Trophoblast cell (in vitro differentiated cells and primary cell): ENCODE data around the gene PPP1R10.

Experiments used
- DNase-seq, 2 donors: peaks; one replicate each; pipeline ENCODE4 v3.0.0-alpha.2; 2016
- H2AFZ ChIP-seq: 2 replicates; pipeline ENCODE4 v1.6.1; 2013; ENCODE audit warnings: low read length, moderate library complexity, mild to moderate bottlenecking; ENCODE audit not compliant: insufficient read depth, poor library complexity
- H2AK5ac ChIP-seq: 2 replicates; pipeline ENCODE4 v1.6.1; 2013; ENCODE audit warnings: mild to moderate bottlenecking, low read length
- H2BK120ac ChIP-seq: 2 replicates; pipeline ENCODE4 v1.6.1; 2013; ENCODE audit warnings: low read length, mild to moderate bottlenecking, moderate library complexity; ENCODE audit not compliant: insufficient read depth, poor library complexity
- H2BK12ac ChIP-seq: 2 replicates; pipeline ENCODE4 v1.6.1; 2013; ENCODE audit warnings: mild to moderate bottlenecking, low read length, moderate library complexity
- H2BK5ac ChIP-seq: 2 replicates; pipeline ENCODE4 v1.6.1; 2013; ENCODE audit warnings: low read length, low read depth, moderate library complexity, mild to moderate bottlenecking; ENCODE audit not compliant: poor library complexity
- H3K14ac ChIP-seq: 2 replicates; pipeline ENCODE4 v1.6.1; 2013; ENCODE audit warnings: mild to moderate bottlenecking, low read length
- H3K18ac ChIP-seq: 2 replicates; pipeline ENCODE4 v1.6.1; 2013; ENCODE audit warnings: mild to moderate bottlenecking, low read length
- H3K23ac ChIP-seq: 2 replicates; pipeline ENCODE4 v1.6.1; 2013; ENCODE audit warnings: low read length
- H3K27ac ChIP-seq: 2 replicates; pipeline ENCODE4 v1.5.1; 2013; ENCODE audit warnings: low read depth, mild to moderate bottlenecking, inconsistent platforms, low read length, moderate library complexity
- H3K27me3 ChIP-seq: 2 replicates; pipeline ENCODE4 v1.6.1; 2013; ENCODE audit warnings: inconsistent platforms, mild to moderate bottlenecking, low read length, moderate library complexity; ENCODE audit not compliant: insufficient read depth
- H3K36me3 ChIP-seq, 2 experiments: 1 replicate in 1 of 2; 2 replicates in 1 of 2; pipeline ENCODE4 v1.6.1; 2013; ENCODE audit warnings: low read length in 2 of 2, mild to moderate bottlenecking in 2 of 2, moderate library complexity in 1 of 2; ENCODE audit not compliant: insufficient read depth in 2 of 2, control insufficient read depth in 1 of 2
- H3K4ac ChIP-seq: 2 replicates; pipeline ENCODE4 v1.6.1; 2013; ENCODE audit warnings: low read depth, mild to moderate bottlenecking, low read length, moderate library complexity
- H3K4me1 ChIP-seq, 2 experiments: 1 replicate in 1 of 2; 2 replicates in 1 of 2; pipeline ENCODE4 v1.6.1; 2013; ENCODE audit warnings: low read length in 2 of 2, mild to moderate bottlenecking in 2 of 2, moderate library complexity in 1 of 2; ENCODE audit not compliant: insufficient read depth in 2 of 2, control insufficient read depth in 1 of 2
- H3K4me2 ChIP-seq: 2 replicates; pipeline ENCODE4 v1.6.1; 2013; ENCODE audit warnings: inconsistent platforms, mild to moderate bottlenecking, low read length, moderate library complexity
- H3K4me3 ChIP-seq: 2 replicates; pipeline ENCODE4 v1.5.1; 2013; ENCODE audit warnings: mild to moderate bottlenecking, low read depth, low read length, inconsistent platforms
- H3K79me1 ChIP-seq: one replicate; pipeline ENCODE4 v1.6.1; 2013; ENCODE audit warnings: low read length
- H3K79me2 ChIP-seq: 2 replicates; pipeline ENCODE4 v1.6.1; 2013; ENCODE audit warnings: low read length, mild to moderate bottlenecking; ENCODE audit not compliant: control insufficient read depth, insufficient read depth, poor library complexity
- H3K9ac ChIP-seq: 2 replicates; pipeline ENCODE4 v1.6.1; 2013; ENCODE audit warnings: mild to moderate bottlenecking, low read length
- H3K9me3 ChIP-seq: 2 replicates; pipeline ENCODE4 v1.6.1; 2013; ENCODE audit warnings: low read depth, mild to moderate bottlenecking, control low read depth, inconsistent platforms, low read length; ENCODE audit not compliant: insufficient read depth
- H4K12ac ChIP-seq: 2 replicates; pipeline ENCODE4 v1.6.1; 2013; ENCODE audit warnings: low read depth, mild to moderate bottlenecking, low read length, moderate library complexity
- H4K8ac ChIP-seq: 2 replicates; pipeline ENCODE4 v1.6.1; 2013; ENCODE audit warnings: low read depth, mild to moderate bottlenecking, low read length, moderate library complexity
- H4K91ac ChIP-seq: one replicate; pipeline ENCODE4 v1.6.1; 2013; ENCODE audit warnings: low read depth, mild to moderate bottlenecking, low read length, moderate library complexity
- WGBS: extraction: QIAGEN DNeasy Blood & Tissue Kit; methylation state at CpG from one replicate; pipeline ENCODE4 v1.1.7; 2013; ENCODE audit warnings: missing lambda C conversion rate; ENCODE audit not compliant: insufficient read length, insufficient coverage; ENCODE audit errors: extremely low coverage; 5-methylcytosine and 5-hydroxymethylcytosine counted together

The PPP1R10 gene

GRCh38 chr6:30560930-30561329, 56.1 kb downstream of the PPP1R10 start:
- H3K23ac ChIP-seq = no peak overlapping the region
- H2AFZ ChIP-seq = no peak overlapping the region
- no peak overlapping the region for H4K8ac ChIP-seq
- no peak overlapping the region for H3K4me2 ChIP-seq
- H2BK5ac ChIP-seq = no peak overlapping the region
- H3K9ac ChIP-seq = no peak overlapping the region
- H3K27ac ChIP-seq = no peak overlapping the region
- H3K4ac ChIP-seq = no peak overlapping the region
- peaks cover 0 to 2% of the 10 kb centered on the region in 2 experiments for H3K4me1 ChIP-seq
- peaks cover 13% of the 10 kb centered on the region for H3K79me1 ChIP-seq
- WGBS = no CpG with 5 or more reads among the region's 3 CpGs
- H2AK5ac ChIP-seq = no peak overlapping the region
- no peaks in the 10 kb centered on the region for H3K27me3 ChIP-seq
- no peak overlapping the region for H3K18ac ChIP-seq
- H3K36me3 ChIP-seq = peaks cover 9 to 16% of the 10 kb centered on the region in 2 experiments
- no peak for DNase-seq
- H2BK120ac ChIP-seq = no peak overlapping the region
- no peak overlapping the region for H4K91ac ChIP-seq
- H2BK12ac ChIP-seq = no peak overlapping the region
- no peak overlapping the region for H3K4me3 ChIP-seq
- no peak overlapping the region for H3K14ac ChIP-seq
- peaks cover 2% of the 10 kb centered on the region for H3K9me3 ChIP-seq
- peaks cover 6% of the 10 kb centered on the region for H3K79me2 ChIP-seq
- H4K12ac ChIP-seq = no peak overlapping the region

GRCh38 chr6:30557683-30557981, 59.4 kb downstream of the PPP1R10 start:
- no peak overlapping the region for H2AK5ac ChIP-seq
- no peak overlapping the region for H2BK5ac ChIP-seq
- no peak overlapping the region for H3K23ac ChIP-seq
- peak in 1 of 2 donors; percentile 50 for DNase-seq
- peak overlapping the region; percentile 96 for H3K4me3 ChIP-seq
- H3K14ac ChIP-seq = peak overlapping the region; percentile 65
- H3K4me1 ChIP-seq = peaks cover 4 to 10% of the 10 kb centered on the region in 2 experiments
- peaks cover 10% of the 10 kb centered on the region for H3K79me2 ChIP-seq
- H4K91ac ChIP-seq = no peak overlapping the region
- H3K36me3 ChIP-seq = peaks cover 15 to 26% of the 10 kb centered on the region in 2 experiments
- H3K4ac ChIP-seq = no peak overlapping the region
- H3K27me3 ChIP-seq = no peaks in the 10 kb centered on the region
- H3K9ac ChIP-seq = peak overlapping the region; percentile 89
- WGBS = no CpG with 5 or more reads among the region's 6 CpGs
- peaks cover 2% of the 10 kb centered on the region for H3K9me3 ChIP-seq
- H3K18ac ChIP-seq = no peak overlapping the region
- H2BK120ac ChIP-seq = no peak overlapping the region
- no peak overlapping the region for H4K12ac ChIP-seq
- H3K4me2 ChIP-seq = peak overlapping the region; percentile 93
- H3K79me1 ChIP-seq = peaks cover 20% of the 10 kb centered on the region
- peak overlapping the region; percentile 84 for H4K8ac ChIP-seq
- peak overlapping the region; percentile 63 for H2AFZ ChIP-seq
- peak overlapping the region; percentile 61 for H3K27ac ChIP-seq
- no peak overlapping the region for H2BK12ac ChIP-seq

- peak within 1 kb of the TSS; percentile 97 for H2BK5ac ChIP-seq
- peaks cover 16 to 27% of the 10 kb centered on the region in 2 experiments for H3K36me3 ChIP-seq
- H3K18ac ChIP-seq = peak within 1 kb of the TSS; percentile 99
- H4K12ac ChIP-seq = peak within 1 kb of the TSS; percentile 93
- H3K4me1 ChIP-seq = peaks cover 4 to 10% of the 10 kb centered on the region in 2 experiments
- H3K79me1 ChIP-seq = peaks cover 20% of the 10 kb centered on the region
- peak within 1 kb of the TSS; percentile 95 for H4K91ac ChIP-seq
- WGBS = no CpG with 5 or more reads among the region's 42 CpGs
- peak within 1 kb of the TSS; percentile 96 for H3K14ac ChIP-seq
- peak within 1 kb of the TSS; percentile 89 for H3K9ac ChIP-seq
- peak within 1 kb of the TSS; percentile 93 for H3K27ac ChIP-seq
- H4K8ac ChIP-seq = peak within 1 kb of the TSS; percentile 96
- H2BK12ac ChIP-seq = peak within 1 kb of the TSS; percentile 85
- peak within 1 kb of the TSS; percentile 93 for H2AFZ ChIP-seq
- peak within 1 kb of the TSS; percentile 21 for H2AK5ac ChIP-seq
- peaks cover 2% of the 10 kb centered on the region for H3K9me3 ChIP-seq
- DNase-seq = peak; percentile 91 to 93
- peaks cover 10% of the 10 kb centered on the region for H3K79me2 ChIP-seq
- peak within 1 kb of the TSS; percentile 71 for H3K4ac ChIP-seq
- peak within 1 kb of the TSS; percentile 96 for H2BK120ac ChIP-seq
- H3K27me3 ChIP-seq = no peaks in the 10 kb centered on the region
- H3K23ac ChIP-seq = no peak within 1 kb of the TSS
- peak within 1 kb of the TSS; percentile 93 for H3K4me2 ChIP-seq
- H3K4me3 ChIP-seq = peak within 1 kb of the TSS; percentile 96
Measured at GRCh38 chr6:30556906-30557682, 59.9 kb downstream of the PPP1R10 start, which contains the start of gene PRR3. Gene PRR3 (plus strand): TSS chr6:30557295. CDS start chr6:30557345, 50 bp downstream.

- H2AFZ ChIP-seq = peak within 1 kb of the TSS; percentile 93
- peak within 1 kb of the TSS; percentile 71 for H3K4ac ChIP-seq
- H4K91ac ChIP-seq = peak within 1 kb of the TSS; percentile 95
- peak within 1 kb of the TSS; percentile 96 for H3K4me3 ChIP-seq
- peak within 1 kb of the TSS; percentile 93 for H3K27ac ChIP-seq
- peak within 1 kb of the TSS; percentile 96 for H3K14ac ChIP-seq
- H3K27me3 ChIP-seq = no peaks in the 10 kb centered on the region
- no peak within 1 kb of the TSS for H3K23ac ChIP-seq
- peak within 1 kb of the TSS; percentile 96 for H4K8ac ChIP-seq
- H3K9ac ChIP-seq = peak within 1 kb of the TSS; percentile 89
- peaks cover 20 to 28% of the 10 kb centered on the region in 2 experiments for H3K36me3 ChIP-seq
- peak within 1 kb of the TSS; percentile 96 for H2BK120ac ChIP-seq
- peak within 1 kb of the TSS; percentile 93 for H4K12ac ChIP-seq
- H3K18ac ChIP-seq = peak within 1 kb of the TSS; percentile 99
- peak; percentile 97 to 99 for DNase-seq
- H3K4me1 ChIP-seq = peaks cover 4 to 10% of the 10 kb centered on the region in 2 experiments
- H3K79me2 ChIP-seq = peaks cover 10% of the 10 kb centered on the region
- peak within 1 kb of the TSS; percentile 93 for H3K4me2 ChIP-seq
- WGBS = no CpG with 5 or more reads among the region's 71 CpGs
- H2BK5ac ChIP-seq = peak within 1 kb of the TSS; percentile 97
- H2AK5ac ChIP-seq = peak within 1 kb of the TSS; percentile 21
- H2BK12ac ChIP-seq = peak within 1 kb of the TSS; percentile 85
- H3K79me1 ChIP-seq = peaks cover 20% of the 10 kb centered on the region
- H3K9me3 ChIP-seq = peaks cover 2% of the 10 kb centered on the region
Measured at GRCh38 chr6:30556066-30556905, 60.8 kb downstream of the PPP1R10 start, which contains the start of gene GNL1. Gene GNL1 (minus strand): TSS chr6:30556489. CDS start chr6:30556203, 286 bp downstream.
